ENCODE measurements around the gene PDLIM7. TPM values are rescaled to one million over a fixed set of nuclear protein-coding genes. Genes with fewer than 3 reads are reported as not detected.

Gene PDLIM7
- total and polyA plus RNA-seq, 2 experiments from 2014 or later = 165 to 537 TPM

GRCh38 chr5:177448244-177448950, 49.0 kb downstream of the PDLIM7 start:
- Histone ChIP-seq H3K4me3 (no peak overlapping the region), H3K27ac (no peak overlapping the region), H3K27me3 (peaks cover 2% of the 10 kb centered on the region)

GRCh38 chr5:177447611-177448243, 49.7 kb downstream of the PDLIM7 start:
- peak; percentile 29 to 78 for DNase-seq (ENCODE audit: low read depth in 1 of 2, low spot score in 1 of 2)
- Histone ChIP-seq H3K9me3 (ENCODE audit: low read depth) (no peaks in the 10 kb centered on the region), H3K27me3 (no peaks in the 10 kb centered on the region), H3K4me1 (ENCODE audit: low read depth) (peaks cover 9% of the 10 kb centered on the region), H3K36me3 (no peaks in the 10 kb centered on the region), H3K27ac (no peak overlapping the region), H3K4me3 (peak overlapping the region; percentile 58)
- TF ChIP-seq, protein P1, sequence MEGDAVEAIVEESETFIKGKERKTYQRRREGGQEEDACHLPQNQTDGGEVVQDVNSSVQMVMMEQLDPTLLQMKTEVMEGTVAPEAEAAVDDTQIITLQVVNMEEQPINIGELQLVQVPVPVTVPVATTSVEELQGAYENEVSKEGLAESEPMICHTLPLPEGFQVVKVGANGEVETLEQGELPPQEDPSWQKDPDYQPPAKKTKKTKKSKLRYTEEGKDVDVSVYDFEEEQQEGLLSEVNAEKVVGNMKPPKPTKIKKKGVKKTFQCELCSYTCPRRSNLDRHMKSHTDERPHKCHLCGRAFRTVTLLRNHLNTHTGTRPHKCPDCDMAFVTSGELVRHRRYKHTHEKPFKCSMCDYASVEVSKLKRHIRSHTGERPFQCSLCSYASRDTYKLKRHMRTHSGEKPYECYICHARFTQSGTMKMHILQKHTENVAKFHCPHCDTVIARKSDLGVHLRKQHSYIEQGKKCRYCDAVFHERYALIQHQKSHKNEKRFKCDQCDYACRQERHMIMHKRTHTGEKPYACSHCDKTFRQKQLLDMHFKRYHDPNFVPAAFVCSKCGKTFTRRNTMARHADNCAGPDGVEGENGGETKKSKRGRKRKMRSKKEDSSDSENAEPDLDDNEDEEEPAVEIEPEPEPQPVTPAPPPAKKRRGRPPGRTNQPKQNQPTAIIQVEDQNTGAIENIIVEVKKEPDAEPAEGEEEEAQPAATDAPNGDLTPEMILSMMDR (IDR thresholded peaks at IDR 0.05; ENCODE audit: low read depth, low read length) = no peak

More at GRCh38 chr5:177448244-177448950, 49.0 kb downstream of the PDLIM7 start:
- DNase-seq (ENCODE audit: low read depth in 1 of 2, low spot score in 1 of 2) = no peak
- Histone ChIP-seq H3K9me3 (ENCODE audit: low read depth) (no peaks in the 10 kb centered on the region), H3K4me1 (ENCODE audit: low read depth) (peaks cover 9% of the 10 kb centered on the region), H3K36me3 (no peaks in the 10 kb centered on the region)
- TF ChIP-seq, protein P1 (IDR thresholded peaks at IDR 0.05; ENCODE audit: low read depth, low read length) = no peak

GRCh38 chr5:177447066-177447610, 50.3 kb downstream of the PDLIM7 start:
- peak; percentile 49 to 71 for DNase-seq (ENCODE audit: low read depth in 1 of 2, low spot score in 1 of 2)
- TF ChIP-seq, protein P1 (IDR thresholded peaks at IDR 0.05; ENCODE audit: low read depth, low read length) = no peak

GRCh38 chr5:177446200-177447065, 51.0 kb downstream of the PDLIM7 start, which contains the start of gene PRR7:
Gene PRR7, plus strand, starts transcription at chr5:177446814. Its CDS starts 8,254 bp downstream, at chr5:177455068.
- TF ChIP-seq, protein P1 (IDR thresholded peaks at IDR 0.05; ENCODE audit: low read depth, low read length) = peak; percentile 2
- Histone ChIP-seq H3K27ac (no peak within 1 kb of the TSS), H3K27me3 (no peaks in the 10 kb centered on the region)

More at GRCh38 chr5:177447066-177447610, 50.3 kb downstream of the PDLIM7 start:
- Histone ChIP-seq H3K27me3 (no peaks in the 10 kb centered on the region), H3K36me3 (no peaks in the 10 kb centered on the region), H3K4me3 (peak overlapping the region; percentile 58), H3K9me3 (ENCODE audit: low read depth) (no peaks in the 10 kb centered on the region), H3K27ac (no peak overlapping the region), H3K4me1 (ENCODE audit: low read depth) (peaks cover 9% of the 10 kb centered on the region)

DNA sequence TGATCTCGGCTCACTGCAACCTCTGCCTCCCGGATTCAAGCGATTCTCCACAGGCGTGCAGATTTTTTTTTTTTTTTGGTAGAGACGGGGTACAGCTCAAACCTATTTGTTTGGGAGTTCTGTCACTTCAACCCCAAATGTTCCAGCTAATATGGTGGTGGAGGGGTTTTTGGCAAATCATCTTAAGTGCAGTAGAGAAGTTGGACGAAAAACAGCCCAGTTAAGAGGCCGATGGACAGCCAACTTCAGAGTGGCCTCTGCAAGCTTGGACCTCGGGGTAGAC, 51.5 kb downstream of the PDLIM7 start:
- H3K27ac ChIP-seq = no peak overlapping the region
- DNase-seq (ENCODE audit: low read depth in 1 of 2, low spot score in 1 of 2) = no peak
- peak overlapping the region; percentile 58 for H3K4me3 ChIP-seq
- no peaks in the 10 kb centered on the region for H3K36me3 ChIP-seq
- TF ChIP-seq, protein P1 (IDR thresholded peaks at IDR 0.05; ENCODE audit: low read depth, low read length) = no peak
- peaks cover 9% of the 10 kb centered on the region for H3K4me1 ChIP-seq (ENCODE audit: low read depth)
- no peaks in the 10 kb centered on the region for H3K27me3 ChIP-seq
- H3K9me3 ChIP-seq (ENCODE audit: low read depth) = no peaks in the 10 kb centered on the region

More at GRCh38 chr5:177446200-177447065, 51.0 kb downstream of the PDLIM7 start, which contains the start of gene PRR7:
- Histone ChIP-seq H3K9me3 (ENCODE audit: low read depth) (no peaks in the 10 kb centered on the region), H3K4me1 (ENCODE audit: low read depth) (peaks cover 9% of the 10 kb centered on the region), H3K36me3 (no peaks in the 10 kb centered on the region), H3K4me3 (peak within 1 kb of the TSS; percentile 58)
- DNase-seq (ENCODE audit: low read depth in 1 of 2, low spot score in 1 of 2) = peak; percentile 74 to 78
